ENCODE results near the gene ME1. TPM values are rescaled to one million over a fixed set of nuclear protein-coding genes. Genes with fewer than 3 reads are reported as not detected.

The ME1 gene
- total and polyA plus RNA-seq, 2 experiments from 2014 or later, result 4.0 to 10.0 TPM

DNA sequence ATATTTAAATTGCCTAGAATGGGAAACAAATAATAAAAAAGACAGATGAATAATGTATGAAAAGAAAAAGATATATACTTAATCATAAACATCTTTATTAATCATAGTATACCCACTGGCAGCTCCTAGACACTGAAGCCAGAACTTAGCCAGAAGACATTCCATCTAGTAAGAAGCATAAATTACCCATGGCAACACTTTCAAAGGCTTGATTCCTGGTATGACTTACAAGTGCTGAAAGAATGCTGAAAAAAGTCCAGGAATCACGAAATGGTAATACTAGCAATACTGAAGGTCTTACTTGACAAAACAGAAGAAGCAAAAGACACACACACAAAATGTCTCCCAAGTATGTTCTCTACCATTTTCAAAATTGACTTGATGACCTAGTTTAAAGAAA, 199.7 kb downstream of the ME1 start:
- H3K9me2 ChIP-seq (ENCODE audit: insufficient read depth), result no peaks in the 10 kb centered on the region
- H3K9me3 ChIP-seq (ENCODE audit: low read depth), result no peaks in the 10 kb centered on the region
- no peak overlapping the region for H3K27ac ChIP-seq
- no peaks in the 10 kb centered on the region for H3K36me3 ChIP-seq (ENCODE audit: low read depth)
- TF ChIP-seq EZH2phosphoT487 (IDR thresholded peaks at IDR 0.05; ENCODE audit: insufficient read depth, low read depth) (no peak), EZH2 (IDR thresholded peaks at IDR 0.05; ENCODE audit: insufficient read depth, poor library complexity, severe bottlenecking) (no peak)
- in situ Hi-C loops (cut with MboI), result no loop called here
- no peak overlapping the region for H3K4me2 ChIP-seq (ENCODE audit: unreplicated experiment)
- no peaks in the 10 kb centered on the region for H4K20me1 ChIP-seq (ENCODE audit: insufficient read depth)
- no peaks in the 10 kb centered on the region for H3K27me3 ChIP-seq (replicated peaks; ENCODE audit: insufficient read depth)
- peaks cover 10% of the 10 kb centered on the region for H3K4me1 ChIP-seq (ENCODE audit: insufficient read depth)
- peak; percentile 40 for DNase-seq
- WGBS, 2 experiments (ENCODE audit: low coverage in 1 of 2, low lambda C conversion rate in 2 of 2, missing lambda C conversion rate in 2 of 2), result 15 to 16% methylated on average over 1 of the region's 1 CpG
- no peak overlapping the region for H2AFZ ChIP-seq
- H3K4me3 ChIP-seq, result no peak overlapping the region
- H3F3A ChIP-seq (ENCODE audit: insufficient read depth), result no peaks in the 10 kb centered on the region
- H3K9ac ChIP-seq, result no peak overlapping the region
- H3K79me2 ChIP-seq (ENCODE audit: insufficient read depth), result no peaks in the 10 kb centered on the region

DNA sequence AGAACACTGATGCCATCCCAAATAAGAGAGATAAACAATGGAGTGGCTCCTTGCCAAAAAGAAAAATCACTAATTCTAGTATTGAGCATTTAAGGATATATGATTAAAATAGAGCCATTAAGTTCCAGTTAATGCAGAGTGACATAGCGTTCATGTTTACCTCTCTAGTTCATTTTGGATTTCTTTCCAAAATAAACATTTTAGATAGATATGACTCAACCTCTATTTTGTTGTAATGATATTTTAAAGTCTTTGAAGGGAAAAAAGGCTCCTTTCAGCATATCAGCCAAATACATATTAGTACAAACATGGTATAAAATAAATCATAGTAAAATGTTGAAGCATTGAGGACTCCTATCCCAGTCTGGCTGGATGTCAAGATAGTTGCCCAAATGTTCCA, 204.3 kb downstream of the ME1 start:
- H3F3A ChIP-seq (ENCODE audit: insufficient read depth), result no peaks in the 10 kb centered on the region
- no peaks in the 10 kb centered on the region for H4K20me1 ChIP-seq (ENCODE audit: insufficient read depth)
- no peaks in the 10 kb centered on the region for H3K27me3 ChIP-seq (replicated peaks; ENCODE audit: insufficient read depth)
- no peaks in the 10 kb centered on the region for H3K9me2 ChIP-seq (ENCODE audit: insufficient read depth)
- no peak overlapping the region for H3K27ac ChIP-seq
- H3K9me3 ChIP-seq (ENCODE audit: low read depth), result no peaks in the 10 kb centered on the region
- H3K4me1 ChIP-seq (ENCODE audit: insufficient read depth), result peaks cover 8% of the 10 kb centered on the region
- TF ChIP-seq EZH2 (IDR thresholded peaks at IDR 0.05; ENCODE audit: insufficient read depth, poor library complexity, severe bottlenecking), result no peak
- TF ChIP-seq EZH2phosphoT487 (IDR thresholded peaks at IDR 0.05; ENCODE audit: insufficient read depth, low read depth), result no peak
- H3K4me2 ChIP-seq (ENCODE audit: unreplicated experiment), result no peak overlapping the region
- 89 to 93% methylated on average over 1 of the region's 1 CpG for WGBS, 2 experiments (ENCODE audit: low coverage in 1 of 2, low lambda C conversion rate in 2 of 2, missing lambda C conversion rate in 2 of 2)
- in situ Hi-C loops (cut with MboI), result loop anchor here (10.0 kb wide), 1 partner anchor 178 kb away; no protein-coding TSS in a partner anchor
- no peak overlapping the region for H2AFZ ChIP-seq
- H3K36me3 ChIP-seq (ENCODE audit: low read depth), result no peaks in the 10 kb centered on the region
- H3K9ac ChIP-seq, result no peak overlapping the region
- H3K4me3 ChIP-seq, result no peak overlapping the region
- H3K79me2 ChIP-seq (ENCODE audit: insufficient read depth), result no peaks in the 10 kb centered on the region
- no peak for DNase-seq

DNA sequence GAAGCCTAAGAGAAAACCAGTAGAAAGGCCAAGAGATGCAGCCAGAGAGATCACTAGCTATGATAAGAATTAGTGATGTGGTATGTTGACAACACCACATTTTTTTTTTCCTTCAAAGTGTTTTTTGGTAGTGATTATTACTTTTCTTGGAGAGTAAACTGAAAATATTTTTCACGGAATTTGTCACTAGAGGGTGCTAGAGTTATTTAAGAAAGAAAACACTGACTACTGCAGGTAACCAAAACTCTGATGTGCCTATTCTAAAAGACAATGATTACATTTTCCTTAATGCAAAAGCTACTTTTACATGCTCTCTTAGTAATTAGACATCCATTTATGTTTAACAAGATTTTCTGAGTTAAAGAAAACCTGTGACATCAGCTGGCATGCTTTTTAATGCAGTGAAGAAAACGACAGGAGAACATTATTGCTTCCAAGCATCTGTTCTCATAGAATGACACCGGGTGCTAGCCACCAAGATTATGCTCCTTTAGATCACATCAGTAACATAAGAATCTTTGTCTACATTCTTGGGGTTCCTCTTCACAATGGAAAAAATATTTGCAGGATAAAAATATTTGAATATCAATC, 208.9 kb downstream of the ME1 start:
- in situ Hi-C loops (cut with MboI), result loop anchor here (5.0 to 10.0 kb wide), 2 partner anchors 183 to 295 kb away; no protein-coding TSS in a partner anchor

DNA sequence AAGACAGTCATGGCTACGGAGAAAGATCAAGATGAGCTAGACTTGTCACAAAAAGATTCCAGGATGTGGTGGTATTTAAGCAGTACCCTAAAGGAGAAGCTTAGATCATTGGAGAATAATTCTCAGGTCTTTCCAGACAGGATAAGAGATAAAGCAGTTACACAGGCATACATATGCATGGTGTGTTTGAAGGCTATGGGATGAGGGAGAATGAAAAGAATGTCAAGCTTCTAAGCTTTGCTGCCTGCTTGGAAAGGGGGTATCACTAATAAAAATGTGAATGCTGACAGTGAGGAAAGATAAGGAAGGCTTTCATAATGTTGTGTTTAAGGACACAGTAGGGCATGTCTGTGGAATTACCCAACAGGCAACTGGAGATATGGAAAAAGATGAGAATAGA, 209.6 kb downstream of the ME1 start:
- DNase-seq, result no peak

More for the DNA sequence above, 208.9 kb downstream of the ME1 start:
- Histone ChIP-seq H3K4me3 (no peak overlapping the region), H3K9me3 (ENCODE audit: low read depth) (no peaks in the 10 kb centered on the region), H3K9me2 (ENCODE audit: insufficient read depth) (no peaks in the 10 kb centered on the region), H3K79me2 (ENCODE audit: insufficient read depth) (no peaks in the 10 kb centered on the region), H3K9ac (no peak overlapping the region), H3K4me1 (ENCODE audit: insufficient read depth) (no peaks in the 10 kb centered on the region), H3K27me3 (replicated peaks; ENCODE audit: insufficient read depth) (no peaks in the 10 kb centered on the region), H3K4me2 (ENCODE audit: unreplicated experiment) (no peak overlapping the region), H3K36me3 (ENCODE audit: low read depth) (no peaks in the 10 kb centered on the region), H4K20me1 (ENCODE audit: insufficient read depth) (no peaks in the 10 kb centered on the region), H2AFZ (no peak overlapping the region), H3F3A (ENCODE audit: insufficient read depth) (no peaks in the 10 kb centered on the region), H3K27ac (no peak overlapping the region)
- 55 to 57% methylated on average over 3 of the region's 3 CpGs for WGBS, 2 experiments (ENCODE audit: low coverage in 1 of 2, low lambda C conversion rate in 2 of 2, missing lambda C conversion rate in 2 of 2)
- peak; percentile 58 for DNase-seq
- no peak for TF ChIP-seq EZH2phosphoT487 (IDR thresholded peaks at IDR 0.05; ENCODE audit: insufficient read depth, low read depth)
- TF ChIP-seq EZH2 (IDR thresholded peaks at IDR 0.05; ENCODE audit: insufficient read depth, poor library complexity, severe bottlenecking), result no peak

More for the DNA sequence above, 209.6 kb downstream of the ME1 start:
- Histone ChIP-seq H3K36me3 (ENCODE audit: low read depth) (no peaks in the 10 kb centered on the region), H3K79me2 (ENCODE audit: insufficient read depth) (no peaks in the 10 kb centered on the region), H3K9me3 (ENCODE audit: low read depth) (no peaks in the 10 kb centered on the region), H3K4me3 (no peak overlapping the region), H2AFZ (no peak overlapping the region), H3K9me2 (ENCODE audit: insufficient read depth) (no peaks in the 10 kb centered on the region), H3K9ac (no peak overlapping the region), H3K27ac (no peak overlapping the region), H3K4me1 (ENCODE audit: insufficient read depth) (peaks cover 4% of the 10 kb centered on the region), H3K4me2 (ENCODE audit: unreplicated experiment) (no peak overlapping the region), H3F3A (ENCODE audit: insufficient read depth) (no peaks in the 10 kb centered on the region), H3K27me3 (replicated peaks; ENCODE audit: insufficient read depth) (no peaks in the 10 kb centered on the region), H4K20me1 (ENCODE audit: insufficient read depth) (no peaks in the 10 kb centered on the region)
- TF ChIP-seq EZH2 (IDR thresholded peaks at IDR 0.05; ENCODE audit: insufficient read depth, poor library complexity, severe bottlenecking), result no peak
- in situ Hi-C loops (cut with MboI), result loop anchor here (5.0 to 10.0 kb wide), 2 partner anchors 184 to 296 kb away; no protein-coding TSS in a partner anchor
- 86 to 88% methylated on average over 1 of the region's 1 CpG for WGBS, 2 experiments (ENCODE audit: low coverage in 1 of 2, low lambda C conversion rate in 2 of 2, missing lambda C conversion rate in 2 of 2)

Measured in GM23248 (cell line).